Small intestine (tissue), 7 donors: Measurements from ENCODE around the gene LGALS12. TPM values are rescaled to one million over a fixed set of nuclear protein-coding genes. Genes with fewer than 3 reads are reported as not detected.
"Not testable (repeated sequence)": the region's sequence is repeated elsewhere in the genome, so short reads cannot be mapped to it uniquely, and the experiment has no call there.

Experiments used
- DNase-seq, 2 donors: peaks; one replicate each; pipeline versions ENCODE4 v3.0.0 to v3.0.0-alpha.2; 2013
- FAIRE-seq: peaks from 2 replicates; lab custom pipeline; 2012; peaks lifted over from hg19 to GRCh38; lab: Jason Lieb, UNC
- H3K27ac ChIP-seq, 3 donors: one replicate each; pipeline ENCODE4 v1.5.1; 2013; ENCODE audit warnings: low read length in 2 of 3, mild to moderate bottlenecking in 2 of 3, control low read depth in 1 of 3, inconsistent platforms in 1 of 3, low read depth in 1 of 3, moderate library complexity in 1 of 3
- H3K27me3 ChIP-seq, 3 donors: one replicate each; pipeline ENCODE4 v1.6.1; 2013; ENCODE audit warnings: low read length in 3 of 3, inconsistent platforms in 1 of 3; ENCODE audit not compliant: control insufficient read depth in 3 of 3, insufficient read depth in 3 of 3
- H3K36me3 ChIP-seq, 3 donors: one replicate each; pipeline ENCODE4 v1.6.1; 2013; ENCODE audit warnings: low read length in 3 of 3, inconsistent platforms in 1 of 3, low read depth in 1 of 3, mild to moderate bottlenecking in 1 of 3, moderate library complexity in 1 of 3; ENCODE audit not compliant: control insufficient read depth in 3 of 3, insufficient read depth in 2 of 3
- H3K4me1 ChIP-seq, 3 donors: one replicate each; pipeline ENCODE4 v1.6.1; 2013; ENCODE audit warnings: low read length in 2 of 3, inconsistent platforms in 1 of 3, low read depth in 1 of 3, mild to moderate bottlenecking in 1 of 3, moderate library complexity in 1 of 3; ENCODE audit not compliant: control insufficient read depth in 3 of 3, insufficient read depth in 2 of 3
- H3K4me3 ChIP-seq, 3 donors: one replicate each; pipeline ENCODE4 v1.5.1; 2013; ENCODE audit warnings: low read length in 3 of 3, control low read depth in 1 of 3, inconsistent platforms in 1 of 3, low read depth in 1 of 3, mild to moderate bottlenecking in 1 of 3, moderate library complexity in 1 of 3
- H3K9me3 ChIP-seq, 2 donors: one replicate each; pipeline ENCODE4 v1.6.1; 2013; ENCODE audit warnings: low read depth in 1 of 2, low read length in 1 of 2; ENCODE audit not compliant: control insufficient read depth in 2 of 2, insufficient read depth in 1 of 2
- whole genome bisulfite sequencing, 3 donors: extraction: QIAGEN DNeasy Blood & Tissue Kit; methylation state at CpG; one replicate each; pipeline ENCODE4 v1.1.7; 2013; 5-methylcytosine and 5-hydroxymethylcytosine counted together
- polyA plus RNA-seq, 4 donors: library from polyadenylated mRNA; stranded (reverse) in 3 of 4; unstranded in 1 of 4; fragments of 200-250 nt in 3 of 4; fragments of 120-200 nt in 1 of 4; gene quantifications; one replicate each; pipeline versions ENCODE4 v1.2.1 to v1.2.3, GENCODE V29; 2013
- donor health status: healthy with polysubstance abuse.
- donor health status: control.
- donor health status: control.
- donor health status: Bipolar disorder and iron deficiency.
- donor health status: healthy.

LGALS12 gene
- polyA plus RNA-seq, 4 donors: 0.09 to 5.5 TPM; not detected in 2

DNA sequence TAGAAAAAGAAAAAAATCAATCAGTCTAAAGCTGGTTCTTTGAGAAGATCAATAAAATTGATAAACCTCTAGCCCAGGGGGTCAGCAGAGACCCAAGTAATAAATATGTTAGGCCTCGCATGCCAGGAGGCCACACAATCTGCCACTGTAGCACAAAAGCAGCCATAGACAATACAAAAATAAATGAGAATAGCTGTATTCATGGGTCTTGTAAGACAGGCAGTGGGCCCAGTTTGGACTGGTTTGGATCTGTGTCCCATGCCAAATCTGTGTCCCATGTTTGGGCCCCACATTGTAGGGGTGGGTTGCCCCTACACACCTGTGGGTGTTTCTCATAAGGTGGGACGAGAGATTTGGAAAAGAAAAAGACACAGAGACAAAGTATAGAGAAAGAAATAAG, 24.1 kb downstream of the LGALS12 start:
- DNase-seq (no peak), FAIRE-seq (no peak)
- peaks cover 0 to 11% (median 4%) of the 10 kb centered on the region in 3 donors for H3K4me1 ChIP-seq
- H3K4me3 ChIP-seq: no peak overlapping the region
- H3K27ac ChIP-seq: peak overlapping the region in 1 of 3 donors; percentile 10
- no peaks in the 10 kb centered on the region for H3K27me3 ChIP-seq
- H3K9me3 ChIP-seq: no peaks in the 10 kb centered on the region
- no peaks in the 10 kb centered on the region for H3K36me3 ChIP-seq
- WGBS, 3 donors: 90 to 96% (median 94%) methylated on average over 2 of the region's 2 CpGs

DNA sequence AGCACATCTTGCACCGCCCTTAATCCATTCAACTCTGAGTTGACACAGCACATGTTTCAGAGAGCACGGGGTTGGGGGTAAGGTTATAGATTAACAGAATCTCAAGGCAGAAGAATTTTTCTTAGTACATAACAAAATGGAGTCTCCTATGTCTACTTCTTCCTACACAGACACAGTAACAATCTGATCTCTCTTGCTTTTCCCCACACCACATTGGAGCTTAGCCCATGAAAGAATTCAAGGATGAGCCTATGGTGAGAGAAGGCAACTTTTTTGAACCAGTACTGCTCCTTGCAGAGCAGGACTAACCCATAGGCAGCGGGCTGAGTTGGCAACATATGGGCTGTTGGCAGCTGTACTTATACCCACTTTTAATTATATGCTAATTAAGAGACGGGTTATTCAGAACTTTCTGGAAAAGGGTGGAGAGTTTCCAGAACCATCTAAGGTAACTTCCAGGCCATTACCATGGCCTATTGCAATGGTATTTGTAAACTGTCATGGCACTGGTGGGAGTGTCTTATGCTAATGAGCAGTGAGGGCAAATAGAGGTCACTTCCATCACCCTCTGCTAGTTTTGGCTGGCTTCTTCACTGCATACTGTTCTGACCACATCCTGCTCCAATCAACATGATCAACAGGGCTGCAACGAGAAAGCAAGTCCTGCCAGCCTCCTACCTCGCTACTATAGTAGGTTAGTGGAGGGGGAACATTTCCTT, 25.3 kb downstream of the LGALS12 start:
- Histone ChIP-seq H3K27ac (peak overlapping the region; percentile 27 to 81 (median 30)), H3K4me1 (peaks cover 0 to 16% (median 7%) of the 10 kb centered on the region in 3 donors)
- H3K4me3 ChIP-seq, H3K36me3 ChIP-seq, H3K9me3 ChIP-seq, FAIRE-seq, H3K27me3 ChIP-seq: not testable (repeated sequence)
- WGBS, 3 donors: 65 to 87% (median 74%) methylated on average over 4 of the region's 6 CpGs
- peak; percentile 16 to 69 for DNase-seq

DNA sequence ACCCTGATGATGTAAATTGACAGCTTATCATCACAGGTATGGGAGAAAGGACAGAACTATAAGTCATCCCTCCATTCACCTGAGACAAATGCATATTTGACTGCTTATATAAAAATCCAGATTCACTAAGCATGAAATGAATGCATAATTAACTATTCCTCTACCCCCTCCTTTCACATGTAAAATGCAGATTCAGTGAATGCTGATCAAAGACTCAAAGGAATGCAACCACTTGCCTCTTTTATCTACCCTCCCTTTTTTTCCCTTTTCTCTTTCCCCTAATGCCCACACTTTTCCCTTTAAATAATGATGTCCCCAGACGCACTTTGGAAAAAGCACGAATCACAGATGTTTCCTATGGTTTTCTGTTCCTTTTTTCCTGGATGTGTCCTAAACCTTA, 26.2 kb downstream of the LGALS12 start:
- DNase-seq (no peak), FAIRE-seq (no peak)
- 76 to 85% (median 78%) methylated on average over 2 of the region's 2 CpGs for WGBS, 3 donors
- H3K27ac ChIP-seq: peak overlapping the region in 1 of 3 donors; percentile 81
- H3K36me3 ChIP-seq: no peaks in the 10 kb centered on the region
- no peaks in the 10 kb centered on the region for H3K9me3 ChIP-seq
- H3K4me1 ChIP-seq: peaks cover 0 to 21% (median 7%) of the 10 kb centered on the region in 3 donors
- H3K27me3 ChIP-seq: no peaks in the 10 kb centered on the region
- H3K4me3 ChIP-seq: no peak overlapping the region

DNA sequence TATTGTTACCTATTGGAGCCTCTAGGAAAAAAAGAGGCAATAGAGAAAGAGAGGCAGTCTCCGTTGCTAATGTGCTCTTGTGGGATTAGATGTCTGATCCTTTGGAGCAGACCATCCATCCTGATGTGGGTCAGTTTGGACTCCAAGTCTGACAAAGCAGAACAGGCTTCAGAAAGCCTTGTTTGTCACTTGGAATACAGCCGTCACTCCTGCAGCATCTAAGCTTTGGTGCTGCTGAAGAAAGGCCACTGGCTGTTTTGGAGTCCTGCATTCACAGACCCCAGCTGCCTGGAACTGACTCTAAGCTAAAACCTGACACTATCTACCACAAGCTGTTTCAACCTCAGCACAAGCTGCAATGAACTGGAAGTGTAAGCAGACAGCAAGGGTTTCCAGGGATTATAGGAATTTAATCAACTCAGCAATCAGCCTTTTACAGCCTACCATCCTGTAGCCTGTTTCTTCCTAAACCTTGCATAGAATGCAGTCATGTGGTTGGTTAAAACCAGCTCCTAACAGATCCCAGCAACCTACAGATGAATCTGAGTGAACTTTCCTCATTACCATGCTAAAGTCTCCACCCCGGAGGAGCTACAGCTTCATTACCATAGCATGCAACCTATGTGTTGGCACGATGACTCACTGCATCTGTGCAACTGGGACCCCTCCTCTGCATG, 27.1 kb downstream of the LGALS12 start:
- H3K27ac ChIP-seq: peak overlapping the region in 2 of 3 donors; percentile 38 to 45
- WGBS, 3 donors: 66 to 77% (median 72%) methylated on average over 4 of the region's 4 CpGs
- H3K27me3 ChIP-seq: no peaks in the 10 kb centered on the region
- no peaks in the 10 kb centered on the region for H3K36me3 ChIP-seq
- no peak for FAIRE-seq
- H3K4me1 ChIP-seq: peaks cover under 1 to 27% (median 10%) of the 10 kb centered on the region in 3 donors
- H3K9me3 ChIP-seq: no peaks in the 10 kb centered on the region
- DNase-seq: no peak
- H3K4me3 ChIP-seq: no peak overlapping the region

DNA sequence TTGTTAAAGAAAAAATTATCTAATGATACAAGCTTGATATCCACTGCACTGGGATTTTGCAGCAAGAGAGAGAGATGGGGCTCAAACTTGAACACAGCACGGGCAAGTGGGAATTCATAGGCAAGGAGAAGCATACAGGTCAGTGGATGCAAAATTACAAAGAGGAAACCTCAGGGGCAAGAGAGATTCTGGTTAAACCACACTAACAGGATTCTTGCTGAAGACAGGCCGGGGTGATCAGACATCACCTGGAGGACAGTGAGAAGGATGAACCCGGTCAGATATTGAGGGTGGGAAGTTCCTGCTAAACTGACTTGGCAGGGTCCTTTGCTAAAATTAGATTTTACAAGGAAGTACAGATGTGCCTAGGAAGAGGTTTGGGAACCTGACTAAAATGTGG, 28.2 kb downstream of the LGALS12 start:
- H3K9me3 ChIP-seq: no peaks in the 10 kb centered on the region
- peak overlapping the region in 2 of 3 donors; percentile 34 to 73 for H3K27ac ChIP-seq
- WGBS, 3 donors: 59 to 82% (median 71%) methylated on average over 3 of the region's 3 CpGs
- no peaks in the 10 kb centered on the region for H3K27me3 ChIP-seq
- DNase-seq (no peak), FAIRE-seq (no peak)
- H3K4me3 ChIP-seq: no peak overlapping the region
- no peaks in the 10 kb centered on the region for H3K36me3 ChIP-seq
- peaks cover 6 to 23% (median 16%) of the 10 kb centered on the region in 3 donors for H3K4me1 ChIP-seq

DNA sequence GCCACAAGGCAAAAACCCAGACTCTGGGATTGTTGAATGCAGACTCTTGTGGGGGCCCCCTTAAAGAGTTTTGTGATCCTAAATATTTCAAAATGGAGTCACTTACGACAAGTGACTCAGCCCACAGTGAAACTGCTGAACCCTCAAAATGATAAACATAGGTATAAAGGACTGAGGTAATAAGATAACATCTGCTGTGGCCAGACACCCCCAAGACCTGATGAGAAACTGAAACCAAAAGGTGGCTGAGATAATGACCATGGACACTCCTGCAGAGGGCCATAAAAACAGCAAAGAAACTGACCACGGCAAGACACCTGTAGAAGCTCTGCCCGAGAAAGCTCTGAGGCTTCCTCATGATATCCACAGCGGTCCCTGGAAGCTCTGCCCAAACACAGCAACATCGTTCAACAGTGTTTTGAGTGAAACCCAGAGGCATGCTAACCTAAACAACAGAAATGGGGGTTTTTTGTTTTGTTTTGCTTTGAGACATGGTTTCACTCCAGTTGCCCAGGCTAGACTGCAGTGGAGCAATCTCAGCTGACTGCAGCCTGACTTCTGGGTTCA, 29.1 kb downstream of the LGALS12 start:
- peaks cover 0 to 2% (median 0%) of the 10 kb centered on the region in 3 donors for H3K36me3 ChIP-seq
- WGBS, 3 donors: 46 to 64% (median 61%) methylated on average over 5 of the region's 5 CpGs
- H3K27ac ChIP-seq: peak overlapping the region; percentile 35 to 97 (median 83)
- FAIRE-seq: no peak
- DNase-seq: peak in 1 of 2 donors; percentile 43
- no peaks in the 10 kb centered on the region for H3K9me3 ChIP-seq
- no peaks in the 10 kb centered on the region for H3K27me3 ChIP-seq
- H3K4me1 ChIP-seq: peaks cover 6 to 22% (median 16%) of the 10 kb centered on the region in 3 donors
- H3K4me3 ChIP-seq: no peak overlapping the region

DNA sequence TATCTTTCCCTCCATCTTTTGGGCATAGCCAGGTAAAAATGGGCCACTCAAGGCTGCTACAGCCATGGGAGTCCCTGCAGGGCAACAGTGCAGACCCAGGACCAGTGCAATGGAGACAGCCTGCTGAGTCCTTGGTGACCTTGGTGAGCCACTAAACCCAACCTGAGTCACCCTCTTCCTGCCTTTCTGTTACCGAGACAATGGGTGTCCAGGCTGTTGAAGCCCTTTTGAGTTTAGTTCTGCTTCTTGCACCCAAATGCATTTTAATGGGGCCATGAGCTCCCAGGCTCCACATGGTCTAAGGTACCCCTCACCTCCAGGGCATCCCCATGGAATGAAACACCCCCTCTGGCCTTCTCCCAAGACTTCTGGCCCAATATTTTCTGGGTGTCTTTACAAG, 29.9 kb downstream of the LGALS12 start:
- WGBS, 3 donors: 77 to 84% (median 83%) methylated on average over 1 of the region's 1 CpG
- peak overlapping the region; percentile 35 to 97 (median 83) for H3K27ac ChIP-seq
- no peak for DNase-seq
- no peak overlapping the region for H3K4me3 ChIP-seq
- no peaks in the 10 kb centered on the region for H3K9me3 ChIP-seq
- FAIRE-seq: no peak
- peaks cover 6 to 22% (median 16%) of the 10 kb centered on the region in 3 donors for H3K4me1 ChIP-seq
- no peaks in the 10 kb centered on the region for H3K27me3 ChIP-seq
- H3K36me3 ChIP-seq: peaks cover 0 to 2% (median 0%) of the 10 kb centered on the region in 3 donors

DNA sequence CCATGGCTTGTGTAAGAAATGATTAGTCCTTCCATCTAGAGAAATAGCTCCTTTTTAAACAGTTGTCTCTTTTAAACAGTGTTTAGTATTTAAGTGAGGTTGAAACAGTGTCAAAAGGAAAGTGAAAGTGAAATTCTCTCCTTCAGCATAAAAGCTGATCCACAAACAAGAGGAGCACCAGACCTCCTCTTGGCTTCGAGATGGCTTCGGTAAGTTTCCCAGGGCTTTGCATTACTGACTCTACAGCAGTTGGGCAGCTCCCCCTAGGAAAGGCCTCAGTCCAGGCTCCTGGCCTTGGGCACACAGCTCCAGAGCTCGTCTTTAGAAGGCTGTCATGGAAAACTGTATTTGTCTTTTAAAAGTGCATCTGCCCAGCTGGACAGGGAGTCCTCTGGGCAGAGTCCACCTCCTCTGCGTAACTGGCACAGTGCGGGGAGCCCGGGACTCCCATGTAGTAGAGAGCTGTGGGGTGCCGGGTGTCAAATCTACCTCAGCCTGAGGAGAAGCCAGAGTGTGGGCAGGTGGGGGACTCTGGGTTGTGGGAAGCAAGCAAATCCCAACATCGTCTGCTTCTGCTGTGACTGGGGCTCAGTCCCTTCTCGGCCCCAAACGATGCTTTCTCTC, 30.9 kb downstream of the LGALS12 start, which contains the start of gene PLAAT4:
Gene PLAAT4 (plus strand): TSS at position 140 of the 624 bp plus-strand sequence. CDS start 61 bp downstream, at position 201.
- FAIRE-seq: no peak
- H3K27me3 ChIP-seq: no peaks in the 10 kb centered on the region
- no peaks in the 10 kb centered on the region for H3K9me3 ChIP-seq
- peak within 1 kb of the TSS; percentile 67 to 97 (median 83) for H3K27ac ChIP-seq
- peaks cover 0 to 2% (median 0%) of the 10 kb centered on the region in 3 donors for H3K36me3 ChIP-seq
- DNase-seq: peak; percentile 72 to 82
- 1 to 9% (median 7%) methylated on average over 10 of the region's 10 CpGs for WGBS, 3 donors
- peak within 1 kb of the TSS; percentile 28 to 76 (median 67) for H3K4me3 ChIP-seq
- H3K4me1 ChIP-seq: peaks cover 6 to 19% (median 16%) of the 10 kb centered on the region in 3 donors
